PC-3 (cell line): ENCODE results near the gene CCDC86.

ENCODE experiments used
- EZH2 ChIP-seq: fragments of 300-600 bp; sonication (generic); IDR thresholded peaks from one replicate; pipeline ENCODE4 v1.6.1; 2017; ENCODE audit warnings: antibody characterized with exemption, mild to moderate bottlenecking, low read length; ENCODE audit not compliant: unreplicated experiment
- TF ChIP-seq, protein P1 (sequence below): fragments of 300-600 bp; sonication (generic); conservative IDR thresholded peaks from 2 replicates; pipeline ENCODE4 v1.5.1; 2017; ENCODE audit warnings: antibody characterized with exemption, low read depth, mild to moderate bottlenecking, low read length

DNA sequence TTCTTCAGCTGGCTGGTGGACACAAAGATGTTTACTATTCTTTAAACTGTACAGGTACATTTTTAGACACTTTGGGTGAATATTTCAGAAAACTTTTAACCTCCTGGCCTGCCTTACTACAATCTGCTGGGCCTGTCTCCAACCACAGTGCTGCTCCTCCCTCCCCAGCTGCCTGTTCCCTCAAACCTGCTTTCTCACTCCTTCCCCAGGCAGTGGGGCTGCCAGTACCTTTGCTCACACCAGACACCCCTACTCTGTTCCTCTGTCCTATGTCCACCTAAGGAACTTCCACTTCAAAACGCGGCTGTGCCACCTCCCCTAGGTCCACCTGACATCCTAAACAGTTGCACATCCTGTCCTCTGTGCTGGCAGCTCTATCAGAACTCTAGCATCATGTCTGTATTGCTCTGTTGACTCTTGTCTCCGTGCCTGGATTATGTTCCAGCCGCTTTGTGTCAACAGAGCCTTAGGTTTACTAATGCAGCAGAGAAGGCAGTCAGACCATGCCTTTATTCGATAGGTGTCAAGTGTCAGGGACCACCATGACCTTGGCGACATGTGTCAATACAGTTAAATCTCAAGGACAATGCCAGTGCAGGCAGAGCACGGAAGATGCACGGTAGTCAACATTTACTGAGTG, 38.9 kb downstream of the CCDC86 start:
- TF ChIP-seq EZH2 = no peak
- TF ChIP-seq, protein P1, sequence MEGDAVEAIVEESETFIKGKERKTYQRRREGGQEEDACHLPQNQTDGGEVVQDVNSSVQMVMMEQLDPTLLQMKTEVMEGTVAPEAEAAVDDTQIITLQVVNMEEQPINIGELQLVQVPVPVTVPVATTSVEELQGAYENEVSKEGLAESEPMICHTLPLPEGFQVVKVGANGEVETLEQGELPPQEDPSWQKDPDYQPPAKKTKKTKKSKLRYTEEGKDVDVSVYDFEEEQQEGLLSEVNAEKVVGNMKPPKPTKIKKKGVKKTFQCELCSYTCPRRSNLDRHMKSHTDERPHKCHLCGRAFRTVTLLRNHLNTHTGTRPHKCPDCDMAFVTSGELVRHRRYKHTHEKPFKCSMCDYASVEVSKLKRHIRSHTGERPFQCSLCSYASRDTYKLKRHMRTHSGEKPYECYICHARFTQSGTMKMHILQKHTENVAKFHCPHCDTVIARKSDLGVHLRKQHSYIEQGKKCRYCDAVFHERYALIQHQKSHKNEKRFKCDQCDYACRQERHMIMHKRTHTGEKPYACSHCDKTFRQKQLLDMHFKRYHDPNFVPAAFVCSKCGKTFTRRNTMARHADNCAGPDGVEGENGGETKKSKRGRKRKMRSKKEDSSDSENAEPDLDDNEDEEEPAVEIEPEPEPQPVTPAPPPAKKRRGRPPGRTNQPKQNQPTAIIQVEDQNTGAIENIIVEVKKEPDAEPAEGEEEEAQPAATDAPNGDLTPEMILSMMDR = no peak
